HepG2 (cell line): Measurements from ENCODE around the gene GPS2. TPM values are rescaled to one million over a fixed set of nuclear protein-coding genes. Genes with fewer than 3 reads are reported as not detected.

ENCODE experiments used
- ARNTL ChIP-seq: sonication (generic); formaldehyde crosslinking; IDR thresholded peaks from 2 replicates; pipeline ENCODE4 v1.4.0; 2020; ENCODE audit warnings: mild to moderate bottlenecking, missing genetic modification reagents
- BORCS8-MEF2B ChIP-seq: sonication (generic); formaldehyde crosslinking; IDR thresholded peaks from 2 replicates; pipeline ENCODE4 v1.8.0; 2022; ENCODE audit warnings: mild to moderate bottlenecking, missing genetic modification reagents
- EED ChIP-seq: sonication (generic); formaldehyde crosslinking; IDR thresholded peaks from 2 replicates; pipeline ENCODE4 v1.5.0; 2020; ENCODE audit warnings: mild to moderate bottlenecking, missing genetic modification reagents
- HCFC1 ChIP-seq: fragments of 150-350 bp; IDR thresholded peaks from 2 replicates; pipeline ENCODE4 v1.6.1; 2014; ENCODE audit warnings: low read depth, low read length
- HMGA1 ChIP-seq: sonication (generic); formaldehyde crosslinking; conservative IDR thresholded peaks from 2 replicates; pipeline ENCODE4 v1.4.0; 2020; ENCODE audit warnings: missing genetic modification reagents
- KLF13 ChIP-seq: sonication (generic); formaldehyde crosslinking; IDR thresholded peaks from 2 replicates; pipeline ENCODE4 v1.4.0; 2020; ENCODE audit warnings: mild to moderate bottlenecking, missing genetic modification reagents
- KMT2B ChIP-seq: IDR thresholded peaks from 2 replicates; pipeline ENCODE4 v1.6.1; 2016; ENCODE audit warnings: missing genetic modification reagents, missing compliant biosample characterization
- MAZ ChIP-seq, 2 experiments: sonication (generic) in 1 of 2; formaldehyde crosslinking in 1 of 2; IDR thresholded peaks; 2 replicates each; pipeline versions ENCODE4 v1.5.0 to v1.6.1; 2012 to 2020; ENCODE audit warnings: low read depth in 2 of 2, mild to moderate bottlenecking in 2 of 2, borderline replicate concordance in 1 of 2, improper control_type of control experiment in 1 of 2, low read length in 1 of 2, missing genetic modification reagents in 1 of 2, moderate library complexity in 1 of 2
- PITX1 ChIP-seq: sonication (generic); formaldehyde crosslinking; IDR thresholded peaks from 2 replicates; pipeline ENCODE4 v1.5.1; 2020; ENCODE audit warnings: mild to moderate bottlenecking, missing genetic modification reagents
- RFX1 ChIP-seq: fragments of 450-650 bp; IDR thresholded peaks from 2 replicates; pipeline ENCODE4 v1.6.1; 2017
- STAT5B ChIP-seq: sonication (generic); formaldehyde crosslinking; IDR thresholded peaks from 2 replicates; pipeline ENCODE4 v1.4.0; 2020; ENCODE audit warnings: missing genetic modification reagents
- TBX3 ChIP-seq: fragments of 450-650 bp; IDR thresholded peaks from 2 replicates; pipeline ENCODE4 v1.6.1; 2017; ENCODE audit warnings: antibody characterized with exemption, mild to moderate bottlenecking, inconsistent platforms, borderline replicate concordance
- TCF7L2 ChIP-seq: IDR thresholded peaks from 2 replicates; pipeline ENCODE4 v1.6.1; 2011; ENCODE audit warnings: mild to moderate bottlenecking, low read depth, low read length, moderate library complexity
- ZNF207 ChIP-seq: fragments of 450-650 bp; IDR thresholded peaks from 2 replicates; pipeline ENCODE4 v1.6.1; 2016; ENCODE audit warnings: antibody characterized with exemption, borderline replicate concordance
- ZNF296 ChIP-seq: sonication (generic); formaldehyde crosslinking; conservative IDR thresholded peaks from 2 replicates; pipeline ENCODE4 v1.5.0; 2020; ENCODE audit warnings: mild to moderate bottlenecking, missing genetic modification reagents
- ZNF326 ChIP-seq: sonication (generic); formaldehyde crosslinking; IDR thresholded peaks from 2 replicates; pipeline ENCODE4 v1.4.0; 2020; ENCODE audit warnings: missing genetic modification reagents, borderline replicate concordance
- ZNF33A ChIP-seq: sonication (generic); formaldehyde crosslinking; IDR thresholded peaks from 2 replicates; pipeline ENCODE4 v1.5.1; 2020; ENCODE audit warnings: missing genetic modification reagents, mild to moderate bottlenecking, moderate library complexity, borderline replicate concordance
- ZNF484 ChIP-seq: sonication (generic); formaldehyde crosslinking; IDR thresholded peaks from 2 replicates; pipeline ENCODE4 v1.5.1; 2020; ENCODE audit warnings: mild to moderate bottlenecking, low read depth, missing genetic modification reagents, borderline replicate concordance
- polyA plus RNA-seq, 8 experiments: library from polyadenylated mRNA; depleted of rRNA in 3 of 8; stranded (reverse) in 7 of 8; unstranded in 1 of 8; fragments of >200 nt; fragmentation: Illumina TruSeq in 4 of 8; extraction: Trizol in 4 of 8; gene quantifications; 2 replicates each; pipeline versions ENCODE4 v1.2.1 to v1.2.3, GENCODE V29; 2011 to 2016; ENCODE audit warnings: low read depth in 4 of 8, missing spikeins in 1 of 8, mixed read lengths in 1 of 8; ENCODE audit not compliant: insufficient read depth in 1 of 8
- total RNA-seq, 5 experiments: library from RNA; depleted of rRNA; stranded (reverse); fragments of >200 nt; fragmentation: Illumina TruSeq; extraction: Trizol; gene quantifications; 2 replicates each; pipeline ENCODE4 v1.2.3, GENCODE V29; 2016; ENCODE audit warnings: low read depth in 1 of 5
- TF ChIP-seq, protein P1 (sequence below): sonication (generic); formaldehyde crosslinking; IDR thresholded peaks from 2 replicates; pipeline ENCODE4 v1.4.0; 2020; ENCODE audit warnings: mild to moderate bottlenecking, missing genetic modification reagents
- TF ChIP-seq, protein P2 (sequence below): sonication (generic); formaldehyde crosslinking; IDR thresholded peaks from 2 replicates; pipeline ENCODE4 v1.5.0; 2020; ENCODE audit warnings: missing genetic modification reagents, mild to moderate bottlenecking, borderline replicate concordance
- TF ChIP-seq, protein P3 (sequence below): sonication (generic); formaldehyde crosslinking; IDR thresholded peaks from 2 replicates; pipeline ENCODE4 v1.4.0; 2020; ENCODE audit warnings: mild to moderate bottlenecking, missing genetic modification reagents
- TF ChIP-seq, protein P4 (sequence below): sonication (generic); IDR thresholded peaks from 2 replicates; pipeline ENCODE4 v1.6.1; 2016; ENCODE audit warnings: low read depth, borderline replicate concordance
- TF ChIP-seq, protein P5 (sequence below): sonication (generic); formaldehyde crosslinking; conservative IDR thresholded peaks from 2 replicates; pipeline ENCODE4 v1.8.0; 2022; ENCODE audit warnings: mild to moderate bottlenecking, moderate library complexity, missing genetic modification reagents

GPS2 gene
- total and polyA plus RNA-seq, 2 of the 13 experiments (the other 11 are each of a cell fraction or from before 2014, with no cell fraction given), result 58.0 to 59.4 TPM

DNA sequence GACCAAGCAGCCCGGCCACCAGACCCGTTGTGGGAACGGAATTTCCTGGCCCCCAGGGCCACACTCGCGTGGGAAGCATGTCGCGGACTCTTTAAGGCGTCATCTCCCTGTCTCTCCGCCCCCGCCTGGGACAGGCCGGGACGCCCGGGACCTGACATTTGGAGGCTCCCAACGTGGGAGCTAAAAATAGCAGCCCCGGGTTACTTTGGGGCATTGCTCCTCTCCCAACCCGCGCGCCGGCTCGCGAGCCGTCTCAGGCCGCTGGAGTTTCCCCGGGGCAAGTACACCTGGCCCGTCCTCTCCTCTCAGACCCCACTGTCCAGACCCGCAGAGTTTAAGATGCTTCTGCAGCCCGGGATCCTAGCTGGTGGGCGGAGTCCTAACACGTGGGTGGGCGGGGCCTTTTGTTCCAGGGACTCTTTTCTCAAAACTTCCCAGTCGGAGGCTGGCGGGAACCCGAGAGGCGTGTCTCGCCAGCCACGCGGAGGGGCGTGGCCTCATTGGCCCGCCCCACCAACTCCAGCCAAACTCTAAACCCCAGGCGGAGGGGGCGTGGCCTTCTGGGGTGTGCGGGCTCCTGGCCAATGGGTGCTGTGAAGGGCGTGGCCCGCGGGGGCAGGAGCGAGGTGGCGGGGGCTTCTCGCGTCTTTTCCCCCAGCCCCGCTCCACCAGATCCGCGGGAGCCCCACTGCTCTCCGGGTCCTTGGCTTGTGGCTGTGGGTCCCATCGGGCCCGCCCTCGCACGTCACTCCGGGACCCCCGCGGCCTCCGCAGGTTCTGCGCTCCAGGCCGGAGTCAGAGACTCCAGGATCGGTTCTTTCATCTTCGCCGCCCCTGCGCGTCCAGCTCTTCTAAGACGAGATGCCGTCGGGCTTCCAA is 33.8 kb downstream of the GPS2 start, which contains the start of gene SLC2A4 (continued):
- TF ChIP-seq, protein P1, sequence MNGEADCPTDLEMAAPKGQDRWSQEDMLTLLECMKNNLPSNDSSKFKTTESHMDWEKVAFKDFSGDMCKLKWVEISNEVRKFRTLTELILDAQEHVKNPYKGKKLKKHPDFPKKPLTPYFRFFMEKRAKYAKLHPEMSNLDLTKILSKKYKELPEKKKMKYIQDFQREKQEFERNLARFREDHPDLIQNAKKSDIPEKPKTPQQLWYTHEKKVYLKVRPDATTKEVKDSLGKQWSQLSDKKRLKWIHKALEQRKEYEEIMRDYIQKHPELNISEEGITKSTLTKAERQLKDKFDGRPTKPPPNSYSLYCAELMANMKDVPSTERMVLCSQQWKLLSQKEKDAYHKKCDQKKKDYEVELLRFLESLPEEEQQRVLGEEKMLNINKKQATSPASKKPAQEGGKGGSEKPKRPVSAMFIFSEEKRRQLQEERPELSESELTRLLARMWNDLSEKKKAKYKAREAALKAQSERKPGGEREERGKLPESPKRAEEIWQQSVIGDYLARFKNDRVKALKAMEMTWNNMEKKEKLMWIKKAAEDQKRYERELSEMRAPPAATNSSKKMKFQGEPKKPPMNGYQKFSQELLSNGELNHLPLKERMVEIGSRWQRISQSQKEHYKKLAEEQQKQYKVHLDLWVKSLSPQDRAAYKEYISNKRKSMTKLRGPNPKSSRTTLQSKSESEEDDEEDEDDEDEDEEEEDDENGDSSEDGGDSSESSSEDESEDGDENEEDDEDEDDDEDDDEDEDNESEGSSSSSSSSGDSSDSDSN, result no peak; the same call in 1 of the 2 replicates
- TF ChIP-seq, protein P2, sequence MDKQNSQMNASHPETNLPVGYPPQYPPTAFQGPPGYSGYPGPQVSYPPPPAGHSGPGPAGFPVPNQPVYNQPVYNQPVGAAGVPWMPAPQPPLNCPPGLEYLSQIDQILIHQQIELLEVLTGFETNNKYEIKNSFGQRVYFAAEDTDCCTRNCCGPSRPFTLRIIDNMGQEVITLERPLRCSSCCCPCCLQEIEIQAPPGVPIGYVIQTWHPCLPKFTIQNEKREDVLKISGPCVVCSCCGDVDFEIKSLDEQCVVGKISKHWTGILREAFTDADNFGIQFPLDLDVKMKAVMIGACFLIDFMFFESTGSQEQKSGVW (CRISPR knock-in tag), result no peak
- TF ChIP-seq, protein P3, sequence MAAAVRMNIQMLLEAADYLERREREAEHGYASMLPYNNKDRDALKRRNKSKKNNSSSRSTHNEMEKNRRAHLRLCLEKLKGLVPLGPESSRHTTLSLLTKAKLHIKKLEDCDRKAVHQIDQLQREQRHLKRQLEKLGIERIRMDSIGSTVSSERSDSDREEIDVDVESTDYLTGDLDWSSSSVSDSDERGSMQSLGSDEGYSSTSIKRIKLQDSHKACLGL, result peak; percentile 74; the same call in 1 of the 2 replicates
- TF ChIP-seq ZNF296 (CRISPR knock-in tag) (no peak), TBX3 (0 out of 2 replicates have a peak, but pooled peaks have one; percentile 24), BORCS8-MEF2B (CRISPR knock-in tag) (0 out of 2 replicates have a peak, but pooled peaks have one; percentile 4), TCF7L2 (no peak), EED (CRISPR knock-in tag) (no peak), ZNF33A (CRISPR knock-in tag) (no peak), STAT5B (CRISPR knock-in tag) (no peak), ZNF326 (no peak), ARNTL (CRISPR knock-in tag) (no peak), ZNF484 (CRISPR knock-in tag) (0 out of 2 replicates have a peak, but pooled peaks have one; percentile 67), KLF13 (CRISPR knock-in tag) (no peak), HMGA1 (CRISPR knock-in tag) (no peak), MAZ (IDR thresholded peaks at IDR 0.05; ENCODE audit: borderline replicate concordance, low read depth, low read length) (peak; percentile 73), MAZ (CRISPR knock-in tag; IDR thresholded peaks at IDR 0.05; ENCODE audit: low read depth) (no peak), RFX1 (no peak), HCFC1 (no peak), KMT2B (CRISPR knock-in tag) (no peak), PITX1 (CRISPR knock-in tag) (no peak), ZNF207 (no peak)
- TF ChIP-seq, protein P4, sequence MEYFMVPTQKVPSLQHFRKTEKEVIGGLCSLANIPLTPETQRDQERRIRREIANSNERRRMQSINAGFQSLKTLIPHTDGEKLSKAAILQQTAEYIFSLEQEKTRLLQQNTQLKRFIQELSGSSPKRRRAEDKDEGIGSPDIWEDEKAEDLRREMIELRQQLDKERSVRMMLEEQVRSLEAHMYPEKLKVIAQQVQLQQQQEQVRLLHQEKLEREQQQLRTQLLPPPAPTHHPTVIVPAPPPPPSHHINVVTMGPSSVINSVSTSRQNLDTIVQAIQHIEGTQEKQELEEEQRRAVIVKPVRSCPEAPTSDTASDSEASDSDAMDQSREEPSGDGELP, result 0 out of 2 replicates have a peak, but pooled peaks have one; percentile 8
- TF ChIP-seq, protein P5, sequence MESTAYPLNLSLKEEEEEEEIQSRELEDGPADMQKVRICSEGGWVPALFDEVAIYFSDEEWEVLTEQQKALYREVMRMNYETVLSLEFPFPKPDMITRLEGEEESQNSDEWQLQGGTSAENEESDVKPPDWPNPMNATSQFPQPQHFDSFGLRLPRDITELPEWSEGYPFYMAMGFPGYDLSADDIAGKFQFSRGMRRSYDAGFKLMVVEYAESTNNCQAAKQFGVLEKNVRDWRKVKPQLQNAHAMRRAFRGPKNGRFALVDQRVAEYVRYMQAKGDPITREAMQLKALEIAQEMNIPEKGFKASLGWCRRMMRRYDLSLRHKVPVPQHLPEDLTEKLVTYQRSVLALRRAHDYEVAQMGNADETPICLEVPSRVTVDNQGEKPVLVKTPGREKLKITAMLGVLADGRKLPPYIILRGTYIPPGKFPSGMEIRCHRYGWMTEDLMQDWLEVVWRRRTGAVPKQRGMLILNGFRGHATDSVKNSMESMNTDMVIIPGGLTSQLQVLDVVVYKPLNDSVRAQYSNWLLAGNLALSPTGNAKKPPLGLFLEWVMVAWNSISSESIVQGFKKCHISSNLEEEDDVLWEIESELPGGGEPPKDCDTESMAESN (CRISPR knock-in tag), result no peak; the same call in 1 of the 2 replicates
